Astrocyte (in vitro differentiated cells and primary cell): Measurements from ENCODE around the gene PKDREJ. TPM values are rescaled to one million over a fixed set of nuclear protein-coding genes. Genes with fewer than 3 reads are reported as not detected.

Source experiments
- DNase-seq: peaks from one replicate; pipeline ENCODE4 v3.0.0-alpha.2; 2010; ENCODE audit warnings: low read depth
- FAIRE-seq: peaks from 2 replicates; lab custom pipeline; 2011; peaks lifted over from hg19 to GRCh38; lab: Jason Lieb, UNC
- H2AFZ ChIP-seq: 2 replicates; pipeline ENCODE4 v1.6.0; 2012; ENCODE audit warnings: low read depth, low read length, inconsistent platforms
- H3K27ac ChIP-seq: 2 replicates; pipeline ENCODE4 v1.5.1; 2011; ENCODE audit warnings: low read depth, low read length, inconsistent platforms
- H3K27me3 ChIP-seq: 2 replicates; pipeline ENCODE4 v1.6.0; 2011; ENCODE audit warnings: low read length, inconsistent platforms; ENCODE audit not compliant: insufficient read depth
- H3K36me3 ChIP-seq: 2 replicates; pipeline ENCODE4 v1.5.1; 2011; ENCODE audit warnings: low read length, inconsistent platforms; ENCODE audit not compliant: insufficient read depth
- H3K4me1 ChIP-seq: 2 replicates; pipeline ENCODE4 v1.5.1; 2011; ENCODE audit warnings: low read length, inconsistent platforms; ENCODE audit not compliant: insufficient read depth
- H3K4me2 ChIP-seq: 2 replicates; pipeline ENCODE4 v1.6.0; 2012; ENCODE audit warnings: low read length, inconsistent platforms
- H3K4me3 ChIP-seq: 2 replicates; pipeline ENCODE4 v1.5.1; 2011; ENCODE audit warnings: low read depth, mild to moderate bottlenecking, low read length, inconsistent platforms; ENCODE audit not compliant: insufficient read depth
- H3K79me2 ChIP-seq: 2 replicates; pipeline ENCODE4 v1.6.0; 2012; ENCODE audit warnings: mild to moderate bottlenecking, low read length, inconsistent platforms; ENCODE audit not compliant: insufficient read depth
- H3K9ac ChIP-seq: 2 replicates; pipeline ENCODE4 v1.6.0; 2012; ENCODE audit warnings: mild to moderate bottlenecking, low read length, inconsistent platforms
- H3K9me3 ChIP-seq: 2 replicates; pipeline ENCODE4 v1.5.1; 2012; ENCODE audit warnings: low read depth, mild to moderate bottlenecking, low read length, inconsistent platforms; ENCODE audit not compliant: insufficient read depth
- H4K20me1 ChIP-seq: 2 replicates; pipeline ENCODE4 v1.6.0; 2012; ENCODE audit warnings: low read length, inconsistent platforms; ENCODE audit not compliant: insufficient read depth
- H3K27ac Mint-ChIP-seq: one replicate; pipeline ENCODE4 v1.8.0; 2021; ENCODE audit warnings: mild to moderate bottlenecking, mixed read lengths; ENCODE audit not compliant: unreplicated experiment
- H3K27me3 Mint-ChIP-seq: one replicate; pipeline ENCODE4 v1.8.0; 2021; ENCODE audit warnings: low read depth, mixed read lengths; ENCODE audit not compliant: unreplicated experiment
- H3K36me3 Mint-ChIP-seq: one replicate; pipeline ENCODE4 v1.8.0; 2021; ENCODE audit warnings: low read depth, mixed read lengths; ENCODE audit not compliant: unreplicated experiment
- H3K4me1 Mint-ChIP-seq: one replicate; pipeline ENCODE4 v1.8.0; 2021; ENCODE audit warnings: low read depth, mixed read lengths; ENCODE audit not compliant: unreplicated experiment
- H3K4me3 Mint-ChIP-seq: one replicate; pipeline ENCODE4 v1.8.0; 2021; ENCODE audit warnings: mild to moderate bottlenecking, moderate library complexity, mixed read lengths; ENCODE audit not compliant: unreplicated experiment
- H3K9me3 Mint-ChIP-seq: one replicate; pipeline ENCODE4 v1.8.0; 2021; ENCODE audit warnings: mild to moderate bottlenecking, mixed read lengths; ENCODE audit not compliant: unreplicated experiment
- EZH2 ChIP-seq: IDR thresholded peaks from 2 replicates; pipeline ENCODE4 v1.6.1; 2012; ENCODE audit warnings: mild to moderate bottlenecking, low read length, inconsistent platforms; ENCODE audit not compliant: insufficient read depth
- total RNA-seq: library from RNA; stranded (reverse); gene quantifications from 2 replicates; pipeline ENCODE4 v1.2.1, GENCODE V29; 2021
- TF ChIP-seq, protein P1 (sequence below): IDR thresholded peaks from 2 replicates; pipeline ENCODE4 v1.5.1; 2011; ENCODE audit warnings: low read depth, mild to moderate bottlenecking, inconsistent platforms, low read length, moderate library complexity; ENCODE audit not compliant: insufficient read depth

Gene PKDREJ
- total RNA-seq, 1 donor from 2014 or later = not detected

- Histone ChIP-seq H2AFZ (no peak overlapping the region), H4K20me1 (no peaks in the 10 kb centered on the region), H3K4me2 (no peak overlapping the region), H3K27ac (no peak overlapping the region), H3K79me2 (no peaks in the 10 kb centered on the region), H3K4me1 (no peaks in the 10 kb centered on the region), H3K9me3 (no peaks in the 10 kb centered on the region), H3K4me3 (no peak overlapping the region), H3K27me3 (no peaks in the 10 kb centered on the region), H3K9ac (no peak overlapping the region), H3K36me3 (peaks cover 7% of the 10 kb centered on the region)
- FAIRE-seq (no peak), DNase-seq (no peak)
- no peak for TF ChIP-seq EZH2
- Mint-ChIP-seq H3K27ac (no peak overlapping the region), H3K27me3 (peaks cover 6% of the 10 kb centered on the region), H3K9me3 (no peaks in the 10 kb centered on the region), H3K4me1 (no peaks in the 10 kb centered on the region), H3K4me3 (no peak overlapping the region), H3K36me3 (peaks cover 13% of the 10 kb centered on the region)
Measured at GRCh38 chr22:46240907-46241306, 22.2 kb downstream of the PKDREJ start.

GRCh38 chr22:46240506-46240905 lies 22.6 kb downstream of the PKDREJ start:
- H3K4me3 ChIP-seq = no peak overlapping the region
- no peaks in the 10 kb centered on the region for H3K4me1 ChIP-seq
- no peak overlapping the region for H3K9ac ChIP-seq
- FAIRE-seq (no peak), DNase-seq (no peak)
- H3K27me3 ChIP-seq = no peaks in the 10 kb centered on the region
- TF ChIP-seq, protein P1, sequence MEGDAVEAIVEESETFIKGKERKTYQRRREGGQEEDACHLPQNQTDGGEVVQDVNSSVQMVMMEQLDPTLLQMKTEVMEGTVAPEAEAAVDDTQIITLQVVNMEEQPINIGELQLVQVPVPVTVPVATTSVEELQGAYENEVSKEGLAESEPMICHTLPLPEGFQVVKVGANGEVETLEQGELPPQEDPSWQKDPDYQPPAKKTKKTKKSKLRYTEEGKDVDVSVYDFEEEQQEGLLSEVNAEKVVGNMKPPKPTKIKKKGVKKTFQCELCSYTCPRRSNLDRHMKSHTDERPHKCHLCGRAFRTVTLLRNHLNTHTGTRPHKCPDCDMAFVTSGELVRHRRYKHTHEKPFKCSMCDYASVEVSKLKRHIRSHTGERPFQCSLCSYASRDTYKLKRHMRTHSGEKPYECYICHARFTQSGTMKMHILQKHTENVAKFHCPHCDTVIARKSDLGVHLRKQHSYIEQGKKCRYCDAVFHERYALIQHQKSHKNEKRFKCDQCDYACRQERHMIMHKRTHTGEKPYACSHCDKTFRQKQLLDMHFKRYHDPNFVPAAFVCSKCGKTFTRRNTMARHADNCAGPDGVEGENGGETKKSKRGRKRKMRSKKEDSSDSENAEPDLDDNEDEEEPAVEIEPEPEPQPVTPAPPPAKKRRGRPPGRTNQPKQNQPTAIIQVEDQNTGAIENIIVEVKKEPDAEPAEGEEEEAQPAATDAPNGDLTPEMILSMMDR = no peak
- no peak for TF ChIP-seq EZH2
- H3K27me3 Mint-ChIP-seq = peaks cover 6% of the 10 kb centered on the region
- no peak overlapping the region for H2AFZ ChIP-seq
- H3K4me3 Mint-ChIP-seq = no peak overlapping the region
- no peaks in the 10 kb centered on the region for H4K20me1 ChIP-seq
- no peaks in the 10 kb centered on the region for H3K79me2 ChIP-seq
- no peaks in the 10 kb centered on the region for H3K9me3 ChIP-seq
- no peaks in the 10 kb centered on the region for H3K4me1 Mint-ChIP-seq
- H3K36me3 Mint-ChIP-seq = peaks cover 13% of the 10 kb centered on the region
- H3K4me2 ChIP-seq = no peak overlapping the region
- H3K9me3 Mint-ChIP-seq = no peaks in the 10 kb centered on the region
- H3K36me3 ChIP-seq = peaks cover 7% of the 10 kb centered on the region
- H3K27ac Mint-ChIP-seq = no peak overlapping the region
- H3K27ac ChIP-seq = no peak overlapping the region

GRCh38 chr22:46240073-46240472 lies 23.1 kb downstream of the PKDREJ start:
- DNase-seq (no peak), FAIRE-seq (no peak)
- no peaks in the 10 kb centered on the region for H3K9me3 Mint-ChIP-seq
- no peak overlapping the region for H3K4me3 Mint-ChIP-seq
- Histone ChIP-seq H3K27me3 (no peaks in the 10 kb centered on the region), H2AFZ (no peak overlapping the region), H3K27ac (no peak overlapping the region), H4K20me1 (no peaks in the 10 kb centered on the region), H3K4me2 (no peak overlapping the region), H3K9ac (no peak overlapping the region), H3K4me1 (no peaks in the 10 kb centered on the region), H3K36me3 (peaks cover 7% of the 10 kb centered on the region), H3K79me2 (no peaks in the 10 kb centered on the region), H3K9me3 (no peaks in the 10 kb centered on the region), H3K4me3 (no peak overlapping the region)
- H3K36me3 Mint-ChIP-seq = peaks cover 13% of the 10 kb centered on the region
- peaks cover 6% of the 10 kb centered on the region for H3K27me3 Mint-ChIP-seq
- H3K4me1 Mint-ChIP-seq = no peaks in the 10 kb centered on the region
- TF ChIP-seq EZH2 = no peak
- TF ChIP-seq, protein P1 = no peak
- no peak overlapping the region for H3K27ac Mint-ChIP-seq
